Esophagus muscularis mucosa (tissue), 4 donors: ENCODE results near the gene DNAAF5.

ENCODE experiments used
- CTCF ChIP-seq, 3 experiments: fragments of 200-600 bp in 2 of 3; fragments of 450-650 bp in 1 of 3; sonication (generic) in 2 of 3; IDR thresholded peaks; one replicate each; pipeline ENCODE4 v1.5.1; 2017 to 2019; ENCODE audit warnings: antibody characterized with exemption in 3 of 3, mild to moderate bottlenecking in 2 of 3, moderate library complexity in 1 of 3
- EP300 ChIP-seq: sonication (generic); formaldehyde crosslinking; IDR thresholded peaks from one replicate; pipeline ENCODE4 v1.6.1; 2017; ENCODE audit warnings: antibody characterized with exemption
- POLR2A ChIP-seq: fragments of 450-650 bp; IDR thresholded peaks from one replicate; pipeline ENCODE4 v1.6.1; 2017; ENCODE audit warnings: antibody characterized with exemption, moderate library complexity, mild to moderate bottlenecking, low read depth
- POLR2AphosphoS5 ChIP-seq, 2 donors: sonication (generic); formaldehyde crosslinking; IDR thresholded peaks; one replicate each; pipeline ENCODE4 v1.6.1; 2017; ENCODE audit warnings: antibody characterized with exemption in 2 of 2

- TF ChIP-seq CTCF (IDR thresholded peaks at IDR 0.05) (no peak), POLR2A (no peak), EP300 (no peak), POLR2AphosphoS5 (IDR thresholded peaks at IDR 0.05) (no peak)
These were observed 54.0 kb downstream of the DNAAF5 start for GRCh38 chr7:780516-780915.
